Measurements from ENCODE around the gene CNTLN.

The CNTLN gene, protein sequence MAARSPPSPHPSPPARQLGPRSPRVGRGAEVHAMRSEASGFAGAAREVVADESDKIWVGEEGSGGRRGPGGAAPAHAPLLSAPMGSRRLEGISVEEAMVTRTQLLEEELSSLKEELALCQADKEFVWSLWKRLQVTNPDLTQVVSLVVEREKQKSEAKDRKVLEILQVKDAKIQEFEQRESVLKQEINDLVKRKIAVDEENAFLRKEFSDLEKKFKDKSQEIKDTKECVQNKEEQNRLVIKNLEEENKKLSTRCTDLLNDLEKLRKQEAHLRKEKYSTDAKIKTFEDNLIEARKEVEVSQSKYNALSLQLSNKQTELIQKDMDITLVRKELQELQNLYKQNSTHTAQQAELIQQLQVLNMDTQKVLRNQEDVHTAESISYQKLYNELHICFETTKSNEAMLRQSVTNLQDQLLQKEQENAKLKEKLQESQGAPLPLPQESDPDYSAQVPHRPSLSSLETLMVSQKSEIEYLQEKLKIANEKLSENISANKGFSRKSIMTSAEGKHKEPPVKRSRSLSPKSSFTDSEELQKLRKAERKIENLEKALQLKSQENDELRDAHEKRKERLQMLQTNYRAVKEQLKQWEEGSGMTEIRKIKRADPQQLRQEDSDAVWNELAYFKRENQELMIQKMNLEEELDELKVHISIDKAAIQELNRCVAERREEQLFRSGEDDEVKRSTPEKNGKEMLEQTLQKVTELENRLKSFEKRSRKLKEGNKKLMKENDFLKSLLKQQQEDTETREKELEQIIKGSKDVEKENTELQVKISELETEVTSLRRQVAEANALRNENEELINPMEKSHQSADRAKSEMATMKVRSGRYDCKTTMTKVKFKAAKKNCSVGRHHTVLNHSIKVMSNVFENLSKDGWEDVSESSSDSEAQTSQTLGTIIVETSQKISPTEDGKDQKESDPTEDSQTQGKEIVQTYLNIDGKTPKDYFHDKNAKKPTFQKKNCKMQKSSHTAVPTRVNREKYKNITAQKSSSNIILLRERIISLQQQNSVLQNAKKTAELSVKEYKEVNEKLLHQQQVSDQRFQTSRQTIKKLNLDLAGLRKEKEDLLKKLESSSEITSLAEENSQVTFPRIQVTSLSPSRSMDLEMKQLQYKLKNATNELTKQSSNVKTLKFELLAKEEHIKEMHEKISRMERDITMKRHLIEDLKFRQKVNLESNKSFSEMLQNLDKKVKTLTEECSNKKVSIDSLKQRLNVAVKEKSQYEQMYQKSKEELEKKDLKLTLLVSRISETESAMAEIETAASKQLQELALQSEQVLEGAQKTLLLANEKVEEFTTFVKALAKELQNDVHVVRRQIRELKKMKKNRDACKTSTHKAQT (N-terminal part only)

DNA sequence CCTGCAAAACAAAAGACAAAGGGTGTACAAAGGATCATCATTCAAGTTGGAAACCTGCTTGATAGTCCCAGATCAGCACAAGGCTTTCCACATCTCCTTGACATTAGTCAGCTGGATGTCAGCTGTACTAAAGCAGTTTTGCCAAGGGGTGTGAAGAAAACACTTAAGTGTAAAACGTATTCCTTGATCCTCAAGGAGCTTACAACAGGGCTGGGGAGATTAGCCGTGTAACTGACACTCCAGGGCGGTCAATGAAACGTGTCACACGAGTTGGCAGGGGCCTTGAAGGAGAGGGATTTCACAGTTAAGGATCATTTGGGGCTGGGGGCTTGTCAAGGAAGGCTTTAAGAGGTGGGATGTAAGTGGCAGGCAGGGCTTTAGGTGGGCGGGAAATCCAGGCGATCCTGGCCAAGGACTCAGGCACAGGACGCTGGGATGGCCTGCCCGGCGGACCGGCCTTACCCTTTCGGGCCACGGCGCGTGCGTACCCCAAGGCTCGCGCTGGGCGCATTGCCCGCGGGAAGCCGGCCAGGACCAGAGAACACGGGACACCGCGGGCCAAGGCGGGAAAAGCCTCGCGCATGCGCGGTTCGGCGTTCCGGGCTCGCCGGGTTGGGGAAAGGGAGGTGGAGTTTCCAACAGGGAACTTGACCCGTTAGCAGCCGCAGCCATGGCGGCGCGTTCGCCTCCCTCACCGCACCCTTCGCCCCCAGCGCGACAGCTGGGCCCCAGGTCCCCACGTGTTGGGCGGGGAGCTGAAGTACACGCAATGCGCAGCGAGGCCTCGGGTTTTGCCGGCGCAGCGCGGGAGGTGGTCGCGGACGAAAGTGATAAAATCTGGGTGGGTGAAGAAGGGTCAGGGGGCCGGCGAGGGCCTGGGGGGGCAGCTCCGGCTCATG lies at the start of gene CNTLN:
Gene CNTLN, plus strand, starts transcription at position 645 of the 899 bp plus-strand sequence. Its CDS starts 26 bp downstream, at position 671.
- peak; percentile 45 to 97 (median 87) for DNase-seq

DNA sequence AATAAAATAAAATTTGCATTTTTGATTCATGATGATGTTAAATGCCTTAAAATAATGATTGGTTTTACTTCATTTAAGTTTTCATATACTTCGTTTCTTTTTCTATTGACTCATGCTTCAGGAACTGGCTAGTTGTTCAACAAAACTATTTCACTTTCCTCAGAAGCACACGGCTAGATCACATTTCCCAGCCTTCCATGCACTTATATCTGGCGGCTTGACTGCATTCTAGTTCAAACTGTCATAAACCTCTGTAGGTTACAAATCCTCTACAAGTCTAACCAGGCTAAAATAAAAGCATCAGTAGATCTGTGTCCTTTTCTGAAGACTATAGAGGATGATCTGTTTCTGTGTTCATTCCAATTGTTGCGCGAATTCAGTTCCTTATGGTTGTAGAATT lies 46.3 kb upstream of the CNTLN start:
- DNase-seq: no peak

DNA sequence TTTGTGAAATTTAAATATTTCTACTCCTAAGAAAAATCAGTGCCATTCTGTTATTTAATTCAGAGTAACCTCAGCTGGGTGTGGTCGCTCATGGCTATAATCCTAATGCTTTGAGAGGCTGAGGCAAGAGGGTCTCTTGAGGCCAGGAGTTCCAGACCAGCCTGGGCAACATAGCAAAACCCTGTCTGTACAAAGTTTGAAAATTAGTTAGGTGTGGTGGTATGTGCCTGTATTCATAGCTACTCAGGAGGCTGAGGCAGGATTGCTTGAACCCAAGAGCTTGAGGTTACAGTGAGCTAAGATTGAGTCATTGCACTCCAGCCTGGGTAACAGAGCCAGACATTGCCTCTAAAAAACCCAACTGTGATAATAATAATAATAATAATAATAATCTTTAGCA lies 44.8 kb upstream of the CNTLN start:
- DNase-seq: no peak

DNA sequence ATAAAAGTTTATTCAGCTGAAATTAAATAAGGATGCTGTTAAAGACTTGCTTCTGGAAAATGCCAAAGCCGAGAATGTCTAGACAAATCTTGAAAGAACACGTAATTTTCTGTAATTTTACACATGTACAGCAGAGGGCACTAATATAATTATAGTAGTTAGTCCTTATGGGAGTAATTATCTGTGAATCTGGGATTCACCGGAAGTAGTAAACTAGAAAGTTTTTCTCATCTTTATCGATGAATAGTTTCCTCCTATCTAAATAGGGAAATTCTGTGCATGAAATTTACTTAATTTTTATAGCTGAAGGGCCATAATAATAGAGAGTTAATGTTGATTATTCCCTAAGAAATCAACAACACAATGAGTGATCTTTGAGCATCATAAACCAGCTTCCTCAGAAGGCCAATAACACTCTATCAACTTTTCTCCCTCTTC lies 18.4 kb upstream of the CNTLN start:
- DNase-seq: peak in 1 of 51 donors; percentile 14

DNA sequence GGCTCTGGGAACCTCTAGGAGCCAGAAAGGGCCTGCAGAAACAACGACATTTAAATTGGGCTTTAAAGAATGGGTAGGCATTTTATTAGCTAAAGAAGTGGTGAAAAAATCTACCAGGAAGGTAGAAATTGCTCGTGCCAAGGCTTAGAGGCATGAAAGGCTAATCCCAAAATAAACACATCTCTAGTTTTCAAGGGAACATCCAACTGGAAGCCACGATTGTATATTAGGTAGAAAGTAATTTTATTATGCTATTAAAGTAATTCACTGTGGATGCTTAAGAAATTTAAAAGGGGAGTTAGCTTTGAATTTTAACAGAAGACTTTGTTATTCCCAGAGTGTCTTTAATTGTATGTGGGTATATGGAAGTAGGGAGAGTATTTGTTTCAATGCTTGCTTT lies 17.5 kb upstream of the CNTLN start:
- DNase-seq: no peak

DNA sequence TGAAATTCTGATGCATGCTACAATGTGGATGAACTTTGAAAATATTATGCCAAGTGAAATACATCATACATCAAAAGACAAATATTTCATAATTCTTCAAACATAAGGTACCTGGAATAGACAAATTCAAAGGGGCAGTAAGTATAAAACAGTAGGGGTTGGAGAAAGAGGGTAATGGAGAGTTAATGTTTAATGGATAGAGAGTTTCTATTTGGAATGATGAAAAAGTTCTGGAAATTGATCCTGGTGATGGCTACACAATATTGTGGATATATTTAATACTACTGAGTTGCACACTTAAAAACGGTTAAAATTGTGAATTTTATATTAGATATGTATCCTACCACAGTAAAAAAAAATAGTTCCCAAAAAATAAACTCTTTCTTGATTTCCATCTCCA lies 14.6 kb upstream of the CNTLN start:
- DNase-seq: no peak

DNA sequence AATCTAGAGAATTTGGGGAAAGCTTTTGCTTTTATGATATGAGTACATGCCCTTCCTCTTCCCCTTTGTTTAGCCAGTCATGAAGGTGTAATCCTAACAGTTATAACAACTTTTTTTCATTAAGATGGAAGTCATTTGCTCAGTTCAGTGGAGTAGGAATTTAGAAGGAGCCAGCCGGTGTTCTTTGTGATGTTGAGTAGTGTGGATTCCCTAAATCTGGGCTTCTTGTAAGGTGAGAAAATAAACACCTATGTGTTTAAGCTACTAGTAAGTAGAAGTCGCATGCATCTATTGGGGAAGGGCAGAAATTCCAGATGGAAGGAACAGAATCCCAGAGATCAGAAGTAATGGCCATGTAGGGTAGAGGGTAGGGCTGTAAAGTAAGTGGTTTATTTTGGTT lies 13.6 kb upstream of the CNTLN start:
- no peak for DNase-seq

DNA sequence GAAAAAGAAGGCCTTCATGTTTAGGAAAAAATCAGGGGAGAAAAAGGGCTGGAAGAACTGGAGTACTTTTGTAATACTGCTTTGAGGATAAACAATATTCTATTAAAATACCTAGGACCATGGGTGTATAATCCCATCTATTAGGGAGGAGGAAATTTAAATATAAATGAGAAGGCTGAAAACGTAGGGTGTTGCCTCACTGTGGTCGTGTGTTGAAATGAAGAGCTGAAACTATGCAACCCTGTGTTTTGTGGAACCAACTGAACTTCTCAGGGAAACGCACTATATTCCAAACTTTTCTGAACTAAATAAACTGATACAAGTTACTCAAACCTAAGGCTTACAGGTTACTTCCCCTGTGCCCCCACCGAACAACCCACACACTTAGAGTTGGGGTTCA lies 4.5 kb upstream of the CNTLN start:
- no peak for DNase-seq

DNA sequence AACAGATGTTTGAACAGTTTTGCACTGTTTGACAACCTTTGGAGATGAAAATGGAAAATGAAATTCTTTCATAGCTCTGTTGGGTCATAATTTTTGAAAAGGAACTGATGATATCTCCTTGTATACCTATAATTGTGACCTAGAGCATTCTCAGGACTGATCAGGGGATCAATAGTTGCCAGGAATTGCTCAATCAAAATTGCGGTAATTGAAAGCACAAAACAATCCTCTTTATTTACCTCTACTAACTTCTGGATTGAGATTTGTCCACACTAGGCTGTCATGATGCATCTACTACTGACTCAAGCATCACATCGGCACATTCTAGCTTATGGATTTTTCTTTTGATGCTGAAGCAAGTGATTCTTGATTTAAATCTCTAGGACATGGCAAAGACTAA lies 4.1 kb upstream of the CNTLN start:
- DNase-seq: no peak

DNA sequence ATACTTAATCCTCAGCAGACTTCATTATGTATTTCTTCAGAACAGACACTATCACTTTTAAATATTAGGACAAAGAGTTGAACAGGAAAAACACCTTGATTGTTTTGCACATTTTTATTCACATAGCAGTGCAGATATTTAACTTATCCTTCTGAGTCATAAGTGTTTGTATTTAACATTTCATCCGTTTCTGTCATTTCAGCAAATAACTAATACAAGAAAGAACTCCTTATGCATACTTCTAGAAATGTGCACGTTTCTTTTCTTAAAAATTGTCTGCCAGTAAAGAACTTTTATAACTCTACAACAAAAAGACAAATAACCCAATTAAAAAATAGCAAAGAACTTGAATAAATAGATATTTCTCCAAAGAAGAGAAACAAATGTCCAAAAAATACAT lies 3.3 kb upstream of the CNTLN start:
- no peak for DNase-seq

DNA sequence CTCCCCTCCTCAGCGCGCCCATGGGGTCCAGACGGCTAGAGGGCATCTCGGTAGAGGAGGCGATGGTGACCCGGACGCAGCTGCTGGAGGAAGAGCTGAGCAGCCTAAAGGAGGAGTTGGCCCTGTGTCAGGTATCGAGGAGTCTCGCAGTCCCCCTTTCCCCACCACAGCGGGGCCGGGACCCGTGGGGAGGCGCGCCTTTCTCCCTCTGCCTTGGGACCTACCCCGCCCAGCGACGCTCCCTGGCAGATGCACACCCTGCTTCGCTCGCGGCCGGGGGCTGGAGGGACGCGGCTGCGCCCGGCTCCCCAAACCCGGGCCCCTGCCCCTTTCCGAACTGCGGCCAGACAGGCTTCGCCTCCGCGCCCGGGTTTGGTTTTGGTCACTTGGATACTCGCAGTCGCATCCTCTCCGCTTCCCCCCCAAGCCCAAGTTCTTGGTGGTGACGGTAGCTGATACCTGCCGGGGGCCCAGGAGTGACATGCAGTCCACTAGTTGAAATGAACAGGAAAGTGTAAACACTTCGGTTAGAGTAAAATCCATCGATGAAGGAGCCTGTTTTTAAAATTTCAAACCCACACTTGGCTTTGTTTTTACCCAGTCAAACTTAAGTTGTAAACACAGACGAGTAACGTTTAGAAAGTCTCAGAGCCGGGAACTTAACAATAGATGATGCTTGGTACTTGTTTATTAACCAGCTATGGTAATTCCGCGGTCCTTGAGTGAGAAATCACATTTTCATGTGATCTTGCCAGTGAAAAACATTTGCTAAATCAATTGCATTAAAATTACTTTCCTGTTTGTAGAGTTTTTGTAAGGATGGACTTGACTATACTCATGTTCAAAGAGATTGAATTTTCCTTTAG lies 688 bp downstream of the CNTLN start:
- peak in 44 of 51 donors; percentile 6 to 76 (median 48) for DNase-seq

DNA sequence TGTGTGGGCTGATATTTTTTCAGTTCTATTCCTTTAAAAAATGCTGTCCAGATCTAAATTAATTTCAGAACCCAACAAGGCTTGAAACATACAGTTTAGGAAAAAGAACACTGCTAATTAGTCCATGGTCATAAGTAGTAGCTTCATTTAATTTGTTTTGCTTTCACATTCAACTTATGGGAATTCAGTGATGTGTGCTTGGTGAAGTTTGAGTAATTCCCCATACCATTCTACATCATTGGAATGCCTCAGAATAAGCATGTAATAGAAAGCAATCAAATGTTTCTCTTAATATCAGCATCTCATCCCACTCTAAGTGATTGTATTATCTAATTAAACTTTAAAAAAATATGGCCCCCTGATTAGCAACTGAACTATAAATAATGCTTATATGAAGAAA lies 2.7 kb downstream of the CNTLN start:
- DNase-seq: no peak

DNA sequence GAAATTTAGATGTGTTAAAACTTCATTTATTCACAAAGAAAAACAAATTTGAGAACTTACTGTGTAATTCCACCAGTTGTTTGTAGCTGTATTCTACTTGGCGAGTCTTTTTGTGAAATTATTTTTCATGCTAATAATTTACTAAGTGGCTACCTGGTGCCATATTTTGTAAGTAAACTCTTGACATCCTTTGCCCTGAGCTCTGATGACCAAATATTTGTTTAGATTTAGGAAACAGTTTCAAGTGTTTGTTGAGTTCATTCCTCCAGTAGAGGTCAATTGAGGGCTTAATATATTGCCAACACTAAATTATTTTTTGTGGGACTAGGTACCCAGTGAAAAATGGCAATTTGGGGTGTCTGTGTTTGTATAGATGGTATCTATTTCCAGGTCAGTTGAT lies 3.7 kb downstream of the CNTLN start:
- no peak for DNase-seq

DNA sequence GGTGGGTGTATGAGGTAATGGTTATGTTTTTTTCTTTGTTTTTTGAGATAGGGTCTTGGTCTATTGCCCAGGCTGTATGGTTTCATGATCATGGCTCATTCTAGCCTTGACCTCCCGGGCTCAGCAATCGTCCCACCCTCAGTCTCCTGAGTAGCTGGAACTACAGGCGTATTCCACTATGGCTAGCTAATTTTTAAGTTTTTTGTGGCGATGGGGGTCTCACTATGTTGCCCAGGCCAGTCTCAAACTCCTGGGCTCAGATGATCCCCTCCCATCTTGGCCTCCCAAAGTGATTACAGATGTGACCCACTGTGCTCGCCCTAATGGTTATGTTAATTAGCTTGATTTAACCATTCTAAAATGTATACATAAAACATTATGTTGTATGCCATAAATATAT lies 5.6 kb downstream of the CNTLN start:
- DNase-seq: no peak

DNA sequence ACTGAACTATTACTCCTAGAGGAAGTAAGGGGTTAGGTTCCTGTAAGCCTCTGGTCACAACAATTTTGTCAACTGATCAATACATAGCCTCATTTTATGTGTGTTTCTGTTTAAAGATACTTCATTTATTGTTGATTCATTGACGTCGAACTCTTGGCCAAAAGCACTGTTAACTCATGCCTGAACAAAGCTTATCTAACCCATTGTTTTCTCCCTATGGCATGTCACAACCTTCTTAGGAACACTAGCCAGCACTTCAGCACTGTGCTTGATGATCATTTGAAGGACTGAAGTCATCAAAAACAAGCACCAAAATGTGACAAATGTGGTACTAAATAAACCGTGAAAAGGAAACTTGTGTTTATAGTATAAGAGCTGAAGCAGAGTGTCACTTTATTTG lies 13.5 kb downstream of the CNTLN start:
- no peak for DNase-seq

DNA sequence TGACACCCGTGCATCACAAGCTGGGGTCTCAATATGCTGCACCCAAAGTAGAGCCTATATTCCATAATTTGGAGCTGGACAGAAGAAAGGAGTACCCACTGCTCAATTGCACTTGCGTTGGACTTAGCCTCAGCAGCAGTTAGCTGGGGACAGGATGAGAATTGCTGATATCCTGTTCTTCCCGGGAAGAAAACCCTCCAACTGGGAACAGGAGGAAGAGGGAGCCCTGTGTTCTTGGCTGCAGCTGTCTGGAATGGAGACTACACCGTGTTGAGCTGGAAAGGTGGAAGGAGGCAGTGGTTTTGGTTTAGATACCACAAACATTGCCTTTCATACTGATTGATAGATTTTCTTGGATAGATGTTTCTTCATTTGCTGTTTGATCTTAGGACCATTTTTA lies 24.6 kb downstream of the CNTLN start:
- DNase-seq: no peak

DNA sequence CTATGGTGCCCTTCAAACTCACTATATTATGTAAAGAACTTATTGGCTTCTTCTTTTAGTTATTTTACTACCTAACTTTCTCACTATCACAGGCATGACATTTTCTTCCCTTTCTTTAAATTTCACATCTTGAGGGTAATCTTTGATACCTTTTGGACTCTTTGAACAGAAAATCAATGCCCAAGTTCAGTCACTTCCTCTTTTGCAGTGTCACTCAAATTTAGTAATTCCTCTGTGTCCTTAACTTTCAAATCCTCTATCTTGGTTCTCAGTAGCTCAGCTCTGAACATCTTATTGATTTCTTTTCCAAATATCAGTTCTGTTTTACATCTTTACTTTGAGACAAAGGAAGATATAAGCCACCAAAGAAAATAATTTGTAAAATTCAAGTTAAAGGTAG lies 25.5 kb downstream of the CNTLN start:
- DNase-seq: no peak

DNA sequence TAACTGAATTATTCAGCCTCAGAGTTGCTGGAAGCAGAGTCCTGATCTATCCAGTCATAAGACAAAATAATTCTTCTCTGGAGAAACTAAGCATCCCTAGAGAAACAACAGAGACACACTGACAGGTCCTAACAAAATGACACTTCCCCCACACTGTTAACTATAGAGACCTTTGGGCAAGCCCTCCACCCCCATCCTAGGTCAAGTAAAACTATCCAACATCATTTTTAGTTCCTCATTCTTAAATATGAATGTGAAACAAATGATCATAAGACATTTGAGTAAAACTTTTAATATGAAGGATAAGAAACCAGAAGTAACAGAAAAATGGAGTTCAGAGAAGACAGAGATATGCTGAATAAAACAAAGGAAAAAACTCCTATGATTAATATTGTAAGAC lies 30.9 kb downstream of the CNTLN start:
- DNase-seq: no peak

DNA sequence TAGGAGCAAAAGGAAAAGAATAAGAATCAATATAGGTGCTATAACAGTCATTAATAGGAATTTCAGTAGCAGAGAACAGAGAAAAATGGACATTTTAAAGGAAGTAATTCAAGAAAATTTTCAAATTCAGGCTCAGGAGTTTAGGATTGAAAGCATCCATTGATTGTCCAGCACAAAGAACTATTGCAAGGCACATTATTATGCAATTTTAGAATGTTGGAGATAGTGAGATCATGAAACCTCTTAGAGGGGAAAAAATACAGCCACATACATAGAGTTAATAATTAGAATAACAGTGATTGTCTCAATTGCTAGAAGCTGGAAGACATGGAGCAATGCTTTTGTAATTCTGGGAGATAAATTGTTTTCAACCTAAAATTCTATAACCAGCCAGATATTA lies 31.5 kb downstream of the CNTLN start:
- DNase-seq: no peak

All from hypothalamus (tissue), 51 donors.